GM19239 (cell line): Measurements from ENCODE around the gene MYMK.

Experiments used
- DNase-seq: peaks from one replicate; pipeline ENCODE4 v3.0.0; 2011; ENCODE audit warnings: low spot score; ENCODE audit not compliant: insufficient read length
- FAIRE-seq: peaks from 2 replicates; lab custom pipeline; 2011; peaks lifted over from hg19 to GRCh38; lab: Jason Lieb, UNC

Gene MYMK

DNA sequence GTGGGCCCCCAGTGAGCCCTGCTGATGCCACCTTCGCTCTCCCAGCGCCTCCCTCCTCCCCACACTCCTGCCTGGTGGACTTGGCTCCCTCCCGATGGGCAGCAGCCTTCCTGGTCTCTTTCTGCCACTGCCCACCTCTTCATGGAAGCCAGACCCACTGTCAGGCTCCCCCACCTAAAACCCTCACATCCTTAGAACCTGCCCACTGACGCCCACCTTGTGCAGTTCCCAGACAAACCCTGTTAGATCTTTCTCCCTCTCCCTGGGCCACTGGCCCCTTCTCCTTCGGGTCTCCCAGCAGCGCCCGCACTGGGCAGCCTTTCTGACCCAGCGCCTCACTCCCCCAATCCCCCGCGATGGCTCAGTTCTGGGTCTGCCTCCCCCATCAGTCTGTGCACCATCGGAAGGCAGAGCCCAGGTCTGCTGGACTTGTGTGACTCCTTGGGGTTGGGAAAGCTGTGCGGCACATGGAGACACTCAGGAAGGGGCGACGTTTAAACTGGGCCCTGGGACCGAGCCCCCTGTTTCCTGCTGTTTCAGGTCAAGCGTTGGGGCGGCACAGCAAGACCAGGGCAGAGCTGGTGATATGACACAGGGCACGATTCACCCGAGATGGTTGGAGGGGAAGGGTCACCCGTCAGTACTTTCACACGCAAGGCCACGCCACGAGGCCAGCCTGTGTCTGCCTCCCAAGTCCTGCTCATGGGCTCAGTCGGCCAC, 17.4 kb downstream of the MYMK start:
- DNase-seq = no peak
- no peak for FAIRE-seq

DNA sequence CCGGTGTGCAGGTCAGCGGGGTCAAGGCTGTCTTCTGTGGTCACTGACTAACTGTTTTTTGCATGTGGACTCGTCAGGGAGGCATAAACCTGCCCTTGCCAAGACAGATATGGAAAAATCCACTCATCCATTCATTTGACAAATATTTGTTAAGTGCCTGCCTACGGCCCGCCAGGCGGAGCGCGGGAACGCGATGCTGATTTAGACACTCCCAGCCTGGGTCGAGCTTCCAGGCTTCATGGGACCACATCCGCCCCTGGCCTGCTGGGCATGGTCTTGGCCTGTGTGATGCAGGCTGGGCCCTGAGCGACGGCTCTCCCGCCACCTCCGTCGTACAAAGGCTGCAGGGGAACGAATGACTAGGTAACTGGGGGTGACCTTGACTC, 18.1 kb downstream of the MYMK start:
- no peak for FAIRE-seq
- no peak for DNase-seq

- DNase-seq (no peak), FAIRE-seq (no peak)
Measured at GRCh38 chr9:133505901-133506652, 18.7 kb downstream of the MYMK start.

DNA sequence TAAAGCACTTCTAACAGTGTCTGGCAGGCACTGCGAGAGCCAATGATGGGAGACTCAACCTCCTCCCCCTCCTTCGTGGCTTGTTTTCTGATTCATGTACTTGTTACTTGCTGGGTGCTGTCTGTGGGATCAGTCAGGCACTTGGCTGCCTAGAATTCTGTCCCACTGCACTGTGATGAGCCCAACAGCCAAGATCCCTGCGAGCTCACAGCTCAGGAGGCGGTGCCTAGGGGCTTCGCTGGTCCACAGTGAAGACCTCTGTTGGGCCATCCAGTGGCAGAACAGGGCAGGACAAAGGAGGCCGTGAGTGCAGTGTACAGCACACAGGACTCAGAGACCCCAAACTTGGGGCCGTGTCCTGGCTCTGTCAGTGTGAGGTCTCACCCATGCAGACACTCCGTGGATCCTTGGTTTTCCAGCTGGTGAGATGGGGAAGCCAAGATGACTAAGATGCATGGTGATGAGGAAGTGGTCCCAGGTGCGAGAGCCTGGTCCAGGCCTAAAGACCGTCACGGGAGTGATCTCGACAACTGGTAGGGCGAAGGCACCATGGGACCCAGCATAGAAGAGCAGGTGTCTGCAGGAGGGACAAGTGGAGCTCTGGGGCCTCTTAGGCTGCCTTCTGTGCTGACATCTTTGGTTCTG, 19.5 kb downstream of the MYMK start:
- FAIRE-seq (no peak), DNase-seq (no peak)

DNA sequence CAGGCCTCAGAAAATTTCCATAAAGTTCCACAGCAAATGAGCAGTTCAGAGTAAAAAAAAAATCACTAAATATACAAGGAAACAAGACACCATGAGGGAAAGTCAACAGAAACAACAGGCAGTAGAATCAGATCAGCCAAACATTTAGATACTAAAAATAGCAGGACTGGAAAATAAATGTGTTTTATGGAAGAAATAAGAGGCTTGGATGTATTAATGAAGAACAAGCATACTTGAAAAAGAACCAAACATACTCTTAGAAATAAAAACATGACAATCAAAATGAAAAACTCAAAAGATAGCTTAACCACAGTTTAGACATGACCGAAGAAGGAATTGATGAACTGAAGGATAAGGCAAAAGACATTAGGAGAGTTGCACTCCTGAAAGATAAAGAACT, 22.6 kb downstream of the MYMK start:
- FAIRE-seq = no peak

DNA sequence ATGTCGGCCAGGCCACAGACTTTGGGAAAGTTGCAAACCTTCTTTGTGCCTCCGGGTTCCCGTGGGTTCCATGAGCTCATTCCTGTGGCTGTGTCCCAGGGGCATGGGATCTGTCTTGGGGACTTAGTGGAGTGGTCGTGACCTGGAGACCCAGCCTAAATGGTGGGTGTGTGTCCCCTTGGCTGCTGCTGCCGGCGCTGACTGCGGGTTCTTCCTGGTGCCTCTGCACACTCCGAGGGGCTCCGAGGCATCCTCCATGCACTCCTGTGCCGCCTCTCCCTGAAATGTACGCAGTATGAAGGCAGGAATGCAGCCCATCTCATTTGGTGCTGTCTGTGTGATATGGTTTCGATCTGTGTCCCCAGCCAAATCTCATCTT, 24.9 kb downstream of the MYMK start:
- no peak for FAIRE-seq
- no peak for DNase-seq

More for the DNA sequence above, 22.6 kb downstream of the MYMK start:
- DNase-seq = no peak

DNA sequence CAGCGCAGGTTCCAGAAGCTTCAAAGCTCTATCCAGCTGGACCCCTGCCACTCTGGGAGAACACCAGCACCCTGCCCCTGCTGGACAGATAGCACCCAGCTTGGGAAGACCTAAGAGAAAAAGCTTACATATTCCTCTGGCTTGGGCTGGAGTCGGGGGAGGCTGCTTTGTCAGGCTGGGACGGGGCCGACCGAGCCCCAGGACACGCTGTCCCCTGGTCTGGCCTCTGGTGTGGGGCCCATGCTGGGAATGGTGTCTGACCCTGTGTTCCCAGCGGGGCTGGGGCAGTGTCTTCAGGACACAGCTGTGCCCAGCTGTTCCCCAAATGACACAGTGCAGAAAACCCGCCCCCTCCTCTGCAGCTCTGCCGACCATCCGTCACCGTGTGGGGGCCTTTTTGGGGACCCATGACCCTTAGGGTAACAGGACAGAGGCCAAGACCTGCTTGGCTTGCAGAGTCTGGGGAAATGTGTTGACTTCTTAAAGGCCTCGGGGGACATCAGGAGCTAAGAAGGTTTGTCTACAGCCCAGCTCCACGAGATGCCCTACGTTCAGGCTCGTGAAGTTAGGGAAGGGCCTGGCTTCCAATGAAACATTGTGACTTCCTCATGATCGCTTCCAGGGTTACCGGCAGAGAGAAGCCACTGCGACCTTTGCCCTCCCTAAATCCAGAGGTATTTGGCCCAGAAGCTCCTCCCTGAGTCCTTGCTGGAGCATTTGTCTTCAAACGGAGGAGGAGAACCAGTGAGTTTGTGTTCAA, 25.4 kb downstream of the MYMK start:
- FAIRE-seq (no peak), DNase-seq (no peak)

DNA sequence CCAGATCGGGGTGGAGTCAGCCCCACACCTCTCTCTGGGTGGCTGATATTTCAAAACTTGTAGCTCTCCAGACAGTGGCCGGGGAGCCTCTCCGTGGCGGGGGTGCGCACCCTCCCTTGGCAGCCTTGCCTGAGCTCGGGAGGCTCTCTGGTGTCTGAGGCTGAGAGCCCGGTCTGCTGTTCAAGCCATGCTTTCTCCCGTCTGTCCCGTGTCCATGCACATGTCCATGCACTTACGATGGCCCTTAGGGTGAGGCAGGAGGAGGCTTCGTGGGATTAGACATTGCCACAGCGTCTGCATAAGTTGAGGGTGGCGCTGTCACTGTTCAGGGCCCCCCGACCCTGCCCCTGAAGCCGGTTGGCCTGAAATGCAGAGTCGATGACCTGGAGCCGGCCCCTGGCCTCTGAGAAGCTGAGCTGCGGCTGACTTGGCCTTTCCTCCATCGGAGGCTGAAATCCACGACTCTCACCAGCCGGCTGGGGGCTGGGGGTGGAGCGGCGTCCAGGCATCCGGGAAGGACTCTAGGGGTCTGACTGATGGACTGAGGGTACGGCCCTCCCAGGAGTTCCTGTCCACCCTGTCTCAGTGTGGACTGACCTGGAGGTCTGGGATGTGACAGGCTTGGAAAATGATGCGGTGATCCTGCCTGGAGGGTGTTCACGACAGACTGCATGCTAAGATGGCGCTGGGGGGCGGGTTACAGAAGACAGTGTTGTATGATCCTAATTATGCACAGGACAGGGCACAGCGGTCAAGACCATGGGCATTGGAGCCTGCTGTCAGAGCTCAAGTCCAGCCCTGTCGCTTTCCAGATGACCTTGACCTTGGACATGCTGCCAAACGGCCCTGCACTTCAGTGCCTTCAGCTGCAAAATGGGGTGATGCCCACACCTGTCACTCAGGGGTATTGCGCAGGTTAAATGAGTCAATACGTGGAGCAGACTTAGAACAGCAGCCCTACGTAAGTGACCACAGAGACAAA, 27.6 kb downstream of the MYMK start:
- DNase-seq (no peak), FAIRE-seq (no peak)

GRCh38 chr9:133495327-133496293, 29.1 kb downstream of the MYMK start:
- no peak for FAIRE-seq
- DNase-seq = no peak

DNA sequence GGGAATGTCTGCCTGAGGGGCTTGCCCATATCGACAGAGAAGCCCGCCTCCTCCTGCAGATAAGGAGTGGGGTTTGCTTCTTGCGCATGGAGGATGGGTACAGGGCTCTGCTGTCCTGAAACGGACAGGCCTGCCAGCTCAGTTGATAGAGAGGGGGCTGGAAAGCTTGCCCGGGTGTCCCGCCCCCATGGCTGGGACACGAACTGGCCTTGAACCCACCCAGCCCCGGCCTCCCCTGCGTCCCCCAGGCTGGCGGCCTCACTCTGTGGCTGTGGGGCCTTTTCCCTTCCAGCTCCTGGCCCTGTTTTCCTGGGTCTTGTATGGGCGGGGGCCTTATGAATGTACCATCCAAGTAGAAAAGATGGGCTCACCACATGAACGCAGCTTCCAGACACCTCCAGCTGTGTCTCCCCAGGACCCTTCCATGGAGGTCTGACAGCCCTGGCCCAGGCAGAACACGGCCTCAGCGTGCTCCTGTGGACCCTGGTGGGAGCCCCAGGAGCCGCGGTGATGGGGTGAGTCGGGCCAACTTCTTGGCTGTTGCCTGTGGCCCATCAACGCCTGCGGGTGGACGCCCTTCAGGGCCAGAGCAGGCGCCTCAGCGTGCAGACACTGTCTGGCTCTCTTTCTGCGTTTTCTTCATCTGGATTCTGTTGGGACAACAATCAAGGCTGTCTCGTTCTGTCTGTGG, 30.0 kb downstream of the MYMK start:
- DNase-seq = no peak
- FAIRE-seq = no peak

DNA sequence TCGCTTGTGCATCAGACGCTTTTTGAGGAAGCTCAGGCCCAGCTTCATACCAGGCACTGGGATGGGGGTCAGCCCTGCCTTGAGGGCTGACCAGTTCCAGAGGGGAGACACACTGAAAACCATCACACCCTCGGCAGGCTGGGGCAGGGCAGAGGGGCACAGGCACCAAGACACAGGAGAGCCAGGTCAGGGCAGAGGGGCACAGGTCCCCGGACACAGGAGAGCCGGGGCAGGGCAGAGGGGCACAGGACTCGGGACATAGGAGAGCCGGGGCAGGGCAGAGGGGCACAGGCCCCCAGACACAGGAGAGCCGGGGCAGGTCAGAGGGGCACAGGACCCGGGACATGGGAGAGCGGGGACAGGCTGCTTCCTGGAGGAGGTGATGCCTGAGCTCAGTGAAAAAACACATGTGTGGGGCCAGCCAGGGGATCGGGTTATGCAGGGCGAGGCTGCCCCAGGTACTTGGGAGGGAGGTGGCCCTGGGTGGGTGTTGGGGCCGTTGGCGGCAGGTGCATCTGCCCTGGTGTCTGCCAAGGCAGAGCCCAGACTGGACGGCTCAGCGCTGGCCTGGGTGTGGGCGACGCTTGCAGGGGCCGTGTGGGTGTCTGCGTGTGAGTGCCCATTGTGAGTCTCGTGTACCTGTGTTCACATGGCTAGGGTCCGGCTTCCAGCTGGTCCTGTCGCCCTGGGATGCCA, 30.8 kb downstream of the MYMK start:
- DNase-seq (no peak), FAIRE-seq (no peak)

DNA sequence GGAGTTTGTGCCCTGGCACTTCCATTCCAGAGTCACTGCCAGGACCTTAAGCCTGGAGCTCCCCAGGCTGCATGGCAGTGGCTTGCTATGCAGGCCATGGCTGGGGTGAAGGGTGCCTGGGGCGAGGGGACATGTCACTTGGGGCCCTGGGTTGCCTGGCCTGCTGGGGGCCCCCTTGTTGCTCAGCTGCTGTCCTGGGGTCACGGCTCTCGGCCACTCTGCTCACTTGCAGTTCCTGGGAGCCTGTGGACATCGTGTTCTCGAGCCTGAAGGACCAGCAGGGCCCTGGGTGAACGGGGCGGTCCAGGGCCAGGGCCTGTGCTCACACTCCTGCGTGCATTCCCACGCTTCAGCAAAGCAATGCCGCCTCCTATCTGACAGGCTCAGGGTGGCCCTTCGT, 31.3 kb downstream of the MYMK start:
- FAIRE-seq = no peak
- DNase-seq = no peak

- FAIRE-seq = no peak
Measured at GRCh38 chr9:133492061-133493021, 32.4 kb downstream of the MYMK start.

DNA sequence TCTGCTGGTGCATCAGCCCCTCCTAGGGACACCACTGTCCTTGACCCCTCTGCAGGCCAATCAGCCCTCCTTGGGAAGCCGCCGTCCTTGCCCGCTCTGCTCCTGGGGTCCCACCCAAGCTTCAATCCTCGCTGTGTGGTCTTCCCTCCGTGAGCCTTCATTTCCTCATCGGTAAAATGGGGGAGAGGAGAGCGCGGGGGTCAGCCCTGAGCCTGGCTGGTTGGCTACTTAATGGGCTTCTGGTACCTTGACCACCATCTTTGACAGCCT, 33.2 kb downstream of the MYMK start:
- FAIRE-seq (no peak), DNase-seq (no peak)

More at GRCh38 chr9:133492061-133493021, 32.4 kb downstream of the MYMK start:
- no peak for DNase-seq

GRCh38 chr9:133490865-133491655, 33.7 kb downstream of the MYMK start:
- FAIRE-seq (no peak), DNase-seq (no peak)
